Parathyroid adenoma (tissue), 2 donors: ENCODE results near the gene CENPM.

Source experiments
- H2AFZ ChIP-seq: fragments of 300-600 bp; sonication (generic); one replicate; pipeline ENCODE4 v1.7.0; 2017; ENCODE audit warnings: antibody characterized with exemption, mild to moderate bottlenecking
- H3K27ac ChIP-seq: fragments of 300-600 bp; sonication (generic); one replicate; pipeline ENCODE4 v1.7.0; 2017
- H3K27me3 ChIP-seq: fragments of 300-600 bp; sonication (generic); one replicate; pipeline ENCODE4 v1.7.0; 2017; ENCODE audit warnings: low read length; ENCODE audit not compliant: control insufficient read depth, insufficient read depth
- H3K36me3 ChIP-seq: fragments of 300-600 bp; sonication (generic); one replicate; pipeline ENCODE4 v1.7.0; 2017; ENCODE audit warnings: low read length; ENCODE audit not compliant: control insufficient read depth, insufficient read depth
- H3K4me1 ChIP-seq: fragments of 300-600 bp; sonication (generic); one replicate; pipeline ENCODE4 v1.7.0; 2017; ENCODE audit warnings: control low read depth
- H3K4me2 ChIP-seq: fragments of 300-600 bp; sonication (generic); one replicate; pipeline ENCODE4 v1.7.0; 2017; ENCODE audit warnings: low read length
- H3K4me3 ChIP-seq: fragments of 300-600 bp; sonication (generic); one replicate; pipeline ENCODE4 v1.7.0; 2017; ENCODE audit warnings: low read depth, low read length
- H3K79me2 ChIP-seq: fragments of 300-600 bp; sonication (generic); one replicate; pipeline ENCODE4 v1.7.0; 2017; ENCODE audit warnings: control low read depth
- H3K9ac ChIP-seq: fragments of 300-600 bp; sonication (generic); one replicate; pipeline ENCODE4 v1.7.0; 2017; ENCODE audit warnings: mild to moderate bottlenecking
- H3K9me3 ChIP-seq: fragments of 300-600 bp; sonication (generic); one replicate; pipeline ENCODE4 v1.7.0; 2017; ENCODE audit warnings: low read length; ENCODE audit not compliant: control insufficient read depth
- TF ChIP-seq, protein P1 (sequence below): fragments of 300-600 bp; sonication (generic); IDR thresholded peaks from one replicate; pipeline ENCODE4 v1.7.0; 2017; ENCODE audit warnings: antibody characterized with exemption, mild to moderate bottlenecking
- donor health status: primary hyperparathyroidism.

The CENPM gene

GRCh38 chr22:41915786-41916493 is 31.0 kb downstream of the CENPM start:
- no peak overlapping the region for H3K4me3 ChIP-seq
- no peaks in the 10 kb centered on the region for H3K9me3 ChIP-seq
- no peak overlapping the region for H2AFZ ChIP-seq
- H3K79me2 ChIP-seq: no peaks in the 10 kb centered on the region
- TF ChIP-seq, protein P1, sequence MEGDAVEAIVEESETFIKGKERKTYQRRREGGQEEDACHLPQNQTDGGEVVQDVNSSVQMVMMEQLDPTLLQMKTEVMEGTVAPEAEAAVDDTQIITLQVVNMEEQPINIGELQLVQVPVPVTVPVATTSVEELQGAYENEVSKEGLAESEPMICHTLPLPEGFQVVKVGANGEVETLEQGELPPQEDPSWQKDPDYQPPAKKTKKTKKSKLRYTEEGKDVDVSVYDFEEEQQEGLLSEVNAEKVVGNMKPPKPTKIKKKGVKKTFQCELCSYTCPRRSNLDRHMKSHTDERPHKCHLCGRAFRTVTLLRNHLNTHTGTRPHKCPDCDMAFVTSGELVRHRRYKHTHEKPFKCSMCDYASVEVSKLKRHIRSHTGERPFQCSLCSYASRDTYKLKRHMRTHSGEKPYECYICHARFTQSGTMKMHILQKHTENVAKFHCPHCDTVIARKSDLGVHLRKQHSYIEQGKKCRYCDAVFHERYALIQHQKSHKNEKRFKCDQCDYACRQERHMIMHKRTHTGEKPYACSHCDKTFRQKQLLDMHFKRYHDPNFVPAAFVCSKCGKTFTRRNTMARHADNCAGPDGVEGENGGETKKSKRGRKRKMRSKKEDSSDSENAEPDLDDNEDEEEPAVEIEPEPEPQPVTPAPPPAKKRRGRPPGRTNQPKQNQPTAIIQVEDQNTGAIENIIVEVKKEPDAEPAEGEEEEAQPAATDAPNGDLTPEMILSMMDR: no peak
- H3K27me3 ChIP-seq: peaks cover 4% of the 10 kb centered on the region
- no peak overlapping the region for H3K4me2 ChIP-seq
- no peaks in the 10 kb centered on the region for H3K4me1 ChIP-seq
- H3K36me3 ChIP-seq: no peaks in the 10 kb centered on the region
- H3K9ac ChIP-seq: no peak overlapping the region
- no peak overlapping the region for H3K27ac ChIP-seq

DNA sequence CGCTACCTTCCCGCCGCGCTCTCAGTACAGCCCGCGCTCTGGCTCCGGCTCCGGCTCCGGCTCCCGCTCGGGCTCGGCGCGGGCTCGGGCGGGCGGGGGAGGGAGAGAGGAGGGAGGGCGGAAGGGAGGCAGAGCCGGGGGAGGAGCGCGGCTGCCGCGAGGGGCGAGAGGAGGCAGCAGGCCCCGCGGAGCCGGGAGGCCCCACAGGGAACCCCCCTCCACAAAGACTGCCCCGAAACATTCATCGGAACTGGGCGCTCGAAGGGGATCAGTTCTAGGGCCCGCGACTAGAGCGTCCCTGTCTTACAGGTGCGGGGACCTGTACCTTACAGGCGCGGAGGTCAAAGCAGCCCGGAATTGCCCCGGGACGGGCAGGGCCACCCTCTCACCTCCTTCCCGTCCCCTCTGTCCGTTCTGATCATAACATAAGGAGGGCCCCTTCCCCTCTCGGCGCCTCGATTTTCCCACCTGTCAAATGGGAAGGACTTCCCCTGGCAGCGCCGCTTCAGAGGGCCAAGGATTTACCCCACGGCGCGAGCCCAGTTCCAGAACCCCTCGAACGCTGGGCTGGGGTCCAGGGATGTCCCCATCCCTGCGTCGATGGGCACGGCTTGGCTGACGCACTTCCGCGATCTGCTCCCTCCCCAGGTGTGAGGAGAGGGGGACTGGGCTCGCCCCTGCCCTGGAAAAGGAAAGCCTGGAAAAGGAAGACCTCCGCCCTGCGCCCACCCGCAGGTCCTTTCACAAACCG is 31.7 kb downstream of the CENPM start, which contains the start of gene SHISA8:
SHISA8 (minus strand) TSS at position 40 of the 751 bp plus-strand sequence. CDS start 407 bp downstream, outside the sequence.
- Histone ChIP-seq H3K9ac (no peak within 1 kb of the TSS), H3K27me3 (peaks cover 4% of the 10 kb centered on the region)

DNA sequence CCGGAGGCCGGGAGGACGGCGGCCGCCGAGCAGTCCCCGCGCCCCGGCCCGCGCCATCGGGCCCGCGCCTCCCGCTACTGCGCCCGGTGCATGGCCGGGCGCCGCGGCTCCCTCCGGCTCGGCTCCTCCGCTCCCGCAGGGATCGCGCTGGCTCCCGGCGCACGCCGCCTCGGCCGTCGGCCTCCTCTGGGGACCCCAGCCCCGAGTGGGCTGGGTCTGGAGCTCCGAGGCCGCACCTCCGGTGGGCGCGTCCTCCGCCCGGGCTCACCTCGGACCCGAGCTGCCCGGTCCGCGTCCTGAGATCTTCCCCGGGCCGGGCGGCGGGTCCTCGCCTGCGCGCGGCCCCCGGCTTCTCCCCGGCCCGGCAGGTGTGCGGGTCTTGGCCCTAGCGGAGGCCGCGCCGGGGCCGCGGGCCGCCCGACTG is 32.3 kb downstream of the CENPM start:
- TF ChIP-seq, protein P1: no peak
- H3K27ac ChIP-seq: no peak overlapping the region
- no peak overlapping the region for H3K4me3 ChIP-seq
- peaks cover 2% of the 10 kb centered on the region for H3K4me1 ChIP-seq
- no peaks in the 10 kb centered on the region for H3K36me3 ChIP-seq
- no peak overlapping the region for H2AFZ ChIP-seq
- H3K9me3 ChIP-seq: no peaks in the 10 kb centered on the region
- no peak overlapping the region for H3K9ac ChIP-seq
- peak overlapping the region; percentile 38 for H3K4me2 ChIP-seq
- peaks cover 4% of the 10 kb centered on the region for H3K27me3 ChIP-seq
- H3K79me2 ChIP-seq: no peaks in the 10 kb centered on the region

More for the DNA sequence above, 31.7 kb downstream of the CENPM start, which contains the start of gene SHISA8:
- Histone ChIP-seq H3K4me1 (peaks cover 2% of the 10 kb centered on the region), H3K9me3 (no peaks in the 10 kb centered on the region), H2AFZ (no peak within 1 kb of the TSS), H3K4me2 (peak within 1 kb of the TSS; percentile 38), H3K79me2 (no peaks in the 10 kb centered on the region), H3K36me3 (no peaks in the 10 kb centered on the region), H3K4me3 (no peak within 1 kb of the TSS), H3K27ac (no peak within 1 kb of the TSS)
- TF ChIP-seq, protein P1: no peak

- Histone ChIP-seq H3K4me1 (peaks cover 2% of the 10 kb centered on the region), H3K4me3 (no peak overlapping the region), H3K9me3 (no peaks in the 10 kb centered on the region), H3K36me3 (no peaks in the 10 kb centered on the region), H3K9ac (no peak overlapping the region), H3K4me2 (no peak overlapping the region), H3K79me2 (no peaks in the 10 kb centered on the region), H2AFZ (no peak overlapping the region), H3K27ac (no peak overlapping the region), H3K27me3 (peaks cover 4% of the 10 kb centered on the region)
- TF ChIP-seq, protein P1: no peak
Observed at GRCh38 chr22:41913842-41914534, 33.0 kb downstream of the CENPM start.
